Superior temporal gyrus (tissue), 1 donor: ENCODE data around the gene LRRC3.

ENCODE experiments used
- DNase-seq: peaks from one replicate; pipeline ENCODE4 v3.0.0-alpha.2; 2016; ENCODE audit errors: extremely low spot score

Gene LRRC3

GRCh38 chr21:44423941-44424607 lies 31.2 kb upstream of the LRRC3 start:
- DNase-seq, result no peak

GRCh38 chr21:44424608-44425306 lies 30.6 kb upstream of the LRRC3 start:
- no peak for DNase-seq

GRCh38 chr21:44425307-44425894 lies 29.9 kb upstream of the LRRC3 start:
- no peak for DNase-seq

- DNase-seq, result no peak
Measured at GRCh38 chr21:44425895-44426662, 29.2 kb upstream of the LRRC3 start.

- no peak for DNase-seq
Measured at GRCh38 chr21:44426663-44427191, 28.6 kb upstream of the LRRC3 start.

GRCh38 chr21:44427241-44428120 lies 27.8 kb upstream of the LRRC3 start:
- DNase-seq, result no peak

GRCh38 chr21:44428281-44428960 lies 26.9 kb upstream of the LRRC3 start:
- no peak for DNase-seq

- no peak for DNase-seq
Measured at GRCh38 chr21:44429894-44430293, 25.4 kb upstream of the LRRC3 start.

GRCh38 chr21:44431300-44431699 lies 24.0 kb upstream of the LRRC3 start:
- DNase-seq, result no peak

- no peak for DNase-seq
Measured at GRCh38 chr21:44432841-44433790, 22.2 kb upstream of the LRRC3 start.

GRCh38 chr21:44433791-44434567 lies 21.3 kb upstream of the LRRC3 start:
- no peak for DNase-seq

- DNase-seq, result no peak
Measured at GRCh38 chr21:44434568-44434925, 20.8 kb upstream of the LRRC3 start.

GRCh38 chr21:44434936-44435635 lies 20.2 kb upstream of the LRRC3 start:
- DNase-seq, result no peak

- DNase-seq, result no peak
Measured at GRCh38 chr21:44436111-44436611, 19.1 kb upstream of the LRRC3 start.

GRCh38 chr21:44436958-44437357 lies 18.4 kb upstream of the LRRC3 start:
- DNase-seq, result no peak

GRCh38 chr21:44437371-44437695 lies 18.0 kb upstream of the LRRC3 start:
- DNase-seq, result no peak

- DNase-seq, result no peak
Measured at GRCh38 chr21:44437696-44438431, 17.4 kb upstream of the LRRC3 start.
